NCI-H524 (cell line): ENCODE measurements around the gene AK8.
A peak's percentile ranks its signal among the peaks of the same experiment; 100 is the strongest.

Experiments
- DNase-seq, 2 experiments: peaks; one replicate each; lab custom pipeline; 2025; lab: John Stamatoyannopoulos, UW

The AK8 gene

GRCh38 chr9:132857616-132858342 lies 20.3 kb downstream of the AK8 start:
- DNase-seq, result no peak

GRCh38 chr9:132857031-132857430 lies 21.1 kb downstream of the AK8 start:
- no peak for DNase-seq

- no peak for DNase-seq
These were observed 22.2 kb downstream of the AK8 start for GRCh38 chr9:132855904-132856303.

GRCh38 chr9:132854832-132855231 lies 23.3 kb downstream of the AK8 start:
- DNase-seq, result no peak

GRCh38 chr9:132853482-132853881 lies 24.6 kb downstream of the AK8 start:
- DNase-seq, result no peak

GRCh38 chr9:132849185-132849706 lies 28.8 kb downstream of the AK8 start:
- DNase-seq, result no peak

- DNase-seq, result no peak
These were observed 31.1 kb downstream of the AK8 start for GRCh38 chr9:132846918-132847515.

GRCh38 chr9:132846109-132846917 lies 31.8 kb downstream of the AK8 start:
- no peak for DNase-seq

GRCh38 chr9:132842124-132843044 lies 35.7 kb downstream of the AK8 start:
- no peak for DNase-seq

- DNase-seq, result no peak
These were observed 37.1 kb downstream of the AK8 start for GRCh38 chr9:132840980-132841379.

- DNase-seq, result no peak
These were observed 39.8 kb downstream of the AK8 start for GRCh38 chr9:132838291-132838690.

- no peak for DNase-seq
These were observed 40.4 kb downstream of the AK8 start for GRCh38 chr9:132837501-132838286.

GRCh38 chr9:132834343-132834742 lies 43.7 kb downstream of the AK8 start:
- DNase-seq, result no peak

GRCh38 chr9:132833550-132834121 lies 44.4 kb downstream of the AK8 start:
- peak; percentile 74 to 91 for DNase-seq

GRCh38 chr9:132832171-132832881 lies 45.8 kb downstream of the AK8 start:
- no peak for DNase-seq

GRCh38 chr9:132828201-132828770 lies 49.8 kb downstream of the AK8 start:
- DNase-seq, result no peak

GRCh38 chr9:132827366-132827765 lies 50.7 kb downstream of the AK8 start:
- DNase-seq, result no peak

GRCh38 chr9:132826621-132827365 lies 51.3 kb downstream of the AK8 start:
- DNase-seq, result no peak

- no peak for DNase-seq
These were observed 52.0 kb downstream of the AK8 start for GRCh38 chr9:132826131-132826530.
